Neural progenitor cell (in vitro differentiated cells): ENCODE measurements around the gene NEURL1B. TPM values are rescaled to one million over a fixed set of nuclear protein-coding genes. Genes with fewer than 3 reads are reported as not detected.

Source experiments
- DNase-seq: peaks from one replicate; pipeline ENCODE4 v3.0.0-alpha.2; 2016; ENCODE audit warnings: low spot score
- H2AFZ ChIP-seq: fragments of 200-600 bp; sonication (generic); replicated peaks from 2 replicates; pipeline ENCODE4 v1.6.1; 2016; ENCODE audit warnings: antibody characterized with exemption
- H3F3A ChIP-seq: fragments of 200-600 bp; sonication (generic); 2 replicates; pipeline ENCODE4 v1.6.1; 2016; ENCODE audit warnings: antibody characterized with exemption, low read depth
- H3K27ac ChIP-seq: fragments of 200-600 bp; sonication (generic); 2 replicates; pipeline ENCODE4 v1.5.1; 2016; ENCODE audit warnings: mild to moderate bottlenecking
- H3K27me3 ChIP-seq: fragments of 200-600 bp; sonication (generic); 2 replicates; pipeline ENCODE4 v1.6.1; 2016; ENCODE audit warnings: mild to moderate bottlenecking, moderate library complexity
- H3K36me3 ChIP-seq: fragments of 200-600 bp; sonication (generic); 2 replicates; pipeline ENCODE4 v1.5.1; 2016
- H3K4me1 ChIP-seq: fragments of 200-600 bp; sonication (generic); 2 replicates; pipeline ENCODE4 v1.6.1; 2016; ENCODE audit warnings: mixed run types
- H3K4me2 ChIP-seq: fragments of 200-600 bp; sonication (generic); 2 replicates; pipeline ENCODE4 v1.6.1; 2016
- H3K4me3 ChIP-seq: fragments of 200-600 bp; sonication (generic); 2 replicates; pipeline ENCODE4 v1.5.1; 2016
- H3K79me2 ChIP-seq: fragments of 200-600 bp; sonication (generic); 2 replicates; pipeline ENCODE4 v1.6.1; 2016; ENCODE audit warnings: low read depth
- H3K9ac ChIP-seq: fragments of 200-600 bp; sonication (generic); 2 replicates; pipeline ENCODE4 v1.6.1; 2016
- H3K9me3 ChIP-seq: fragments of 200-600 bp; sonication (generic); 2 replicates; pipeline ENCODE4 v1.5.1; 2016; ENCODE audit warnings: low read depth
- H4K20me1 ChIP-seq: fragments of 200-600 bp; sonication (generic); 2 replicates; pipeline ENCODE4 v1.6.1; 2016; ENCODE audit warnings: low read depth
- H3K27ac Mint-ChIP-seq: 3 replicates; pipeline ENCODE4 v1.8.0; 2021; ENCODE audit warnings: mixed read lengths
- H3K27me3 Mint-ChIP-seq: 2 replicates; pipeline ENCODE4 v1.8.0; 2022; ENCODE audit warnings: low read depth, mild to moderate bottlenecking, inconsistent platforms, moderate library complexity, mixed read lengths; ENCODE audit not compliant: insufficient read depth
- H3K36me3 Mint-ChIP-seq: 3 replicates; pipeline ENCODE4 v1.8.0; 2021; ENCODE audit warnings: mixed read lengths
- H3K4me1 Mint-ChIP-seq: 3 replicates; pipeline ENCODE4 v1.8.0; 2021; ENCODE audit warnings: mixed read lengths
- H3K4me3 Mint-ChIP-seq: 3 replicates; pipeline ENCODE4 v1.8.0; 2021; ENCODE audit warnings: mild to moderate bottlenecking, moderate library complexity, mixed read lengths
- H3K9me3 Mint-ChIP-seq: 3 replicates; pipeline ENCODE4 v1.8.0; 2020; ENCODE audit warnings: mixed read lengths
- CTCF ChIP-seq: fragments of 200-600 bp; sonication (generic); IDR thresholded peaks from 2 replicates; pipeline ENCODE4 v1.5.1; 2017; ENCODE audit warnings: antibody characterized with exemption, mild to moderate bottlenecking
- EZH2 ChIP-seq: fragments of 200-600 bp; sonication (generic); IDR thresholded peaks from 2 replicates; pipeline ENCODE4 v1.6.1; 2017; ENCODE audit warnings: antibody characterized with exemption, mild to moderate bottlenecking, moderate library complexity
- EZH2phosphoT487 ChIP-seq: fragments of 200-600 bp; sonication (generic); IDR thresholded peaks from 2 replicates; pipeline ENCODE4 v1.6.1; 2017; ENCODE audit warnings: antibody characterized with exemption
- total RNA-seq: library from RNA; depleted of rRNA; stranded (reverse); fragments of >200 nt; gene quantifications from 2 replicates; pipeline ENCODE4 v1.2.3, GENCODE V29; 2015; ENCODE audit warnings: low replicate concordance

The NEURL1B gene
- total RNA-seq, 1 donor from 2014 or later: 12.1 TPM

- Mint-ChIP-seq H3K27me3 (peaks cover 18% of the 10 kb centered on the region), H3K9me3 (no peaks in the 10 kb centered on the region), H3K4me3 (no peak overlapping the region), H3K36me3 (peaks cover 2% of the 10 kb centered on the region), H3K27ac (no peak overlapping the region), H3K4me1 (peaks cover 41% of the 10 kb centered on the region)
- Histone ChIP-seq H3K79me2 (no peaks in the 10 kb centered on the region), H3K27me3 (peaks cover 15% of the 10 kb centered on the region), H3K4me1 (peaks cover 29% of the 10 kb centered on the region), H3K27ac (no peak overlapping the region), H3K4me3 (no peak overlapping the region), H3F3A (peaks cover 28% of the 10 kb centered on the region), H3K9me3 (no peaks in the 10 kb centered on the region), H3K36me3 (no peaks in the 10 kb centered on the region), H3K9ac (no peak overlapping the region), H4K20me1 (peaks cover 64% of the 10 kb centered on the region), H2AFZ (no peak overlapping the region), H3K4me2 (no peak overlapping the region)
- DNase-seq: peak; percentile 51
- TF ChIP-seq EZH2 (no peak), EZH2phosphoT487 (no peak)
Observed at GRCh38 chr5:172644711-172645110, 3.6 kb downstream of the NEURL1B start.

GRCh38 chr5:172645271-172646055, 4.4 kb downstream of the NEURL1B start:
- no peaks in the 10 kb centered on the region for H3K79me2 ChIP-seq
- TF ChIP-seq EZH2 (no peak), EZH2phosphoT487 (no peak), CTCF (no peak)
- no peak overlapping the region for H3K4me3 Mint-ChIP-seq

GRCh38 chr5:172646716-172647285, 5.7 kb downstream of the NEURL1B start:
- peaks cover 6% of the 10 kb centered on the region for H3K27me3 ChIP-seq
- H3K4me1 ChIP-seq: peaks cover 29% of the 10 kb centered on the region
- H3K4me1 Mint-ChIP-seq: peaks cover 34% of the 10 kb centered on the region
- peak overlapping the region; percentile 31 for H3K27ac Mint-ChIP-seq
- H4K20me1 ChIP-seq: peaks cover 67% of the 10 kb centered on the region
- H3K36me3 Mint-ChIP-seq: peaks cover 2% of the 10 kb centered on the region
- H3K27ac ChIP-seq: no peak overlapping the region
- no peak overlapping the region for H3K9ac ChIP-seq
- no peaks in the 10 kb centered on the region for H3K36me3 ChIP-seq
- peak; percentile 63 for TF ChIP-seq CTCF
- no peak for TF ChIP-seq EZH2phosphoT487
- DNase-seq: peak; percentile 75
- H3K9me3 ChIP-seq: no peaks in the 10 kb centered on the region
- no peak overlapping the region for H2AFZ ChIP-seq
- peak overlapping the region; percentile 27 for H3K4me2 ChIP-seq
- no peak overlapping the region for H3K4me3 Mint-ChIP-seq
- no peaks in the 10 kb centered on the region for H3K79me2 ChIP-seq
- H3K4me3 ChIP-seq: no peak overlapping the region
- no peaks in the 10 kb centered on the region for H3K9me3 Mint-ChIP-seq
- peaks cover 19% of the 10 kb centered on the region for H3K27me3 Mint-ChIP-seq
- H3F3A ChIP-seq: peaks cover 26% of the 10 kb centered on the region

More at GRCh38 chr5:172645271-172646055, 4.4 kb downstream of the NEURL1B start:
- Histone ChIP-seq H3K9ac (no peak overlapping the region), H4K20me1 (peaks cover 67% of the 10 kb centered on the region), H3K4me2 (no peak overlapping the region), H3K4me1 (peaks cover 29% of the 10 kb centered on the region), H3K4me3 (no peak overlapping the region), H2AFZ (no peak overlapping the region), H3F3A (peaks cover 28% of the 10 kb centered on the region), H3K27me3 (peaks cover 7% of the 10 kb centered on the region), H3K9me3 (no peaks in the 10 kb centered on the region), H3K36me3 (no peaks in the 10 kb centered on the region), H3K27ac (no peak overlapping the region)
- H3K9me3 Mint-ChIP-seq: no peaks in the 10 kb centered on the region
- no peak overlapping the region for H3K27ac Mint-ChIP-seq
- H3K36me3 Mint-ChIP-seq: peaks cover 2% of the 10 kb centered on the region
- peaks cover 36% of the 10 kb centered on the region for H3K4me1 Mint-ChIP-seq
- peaks cover 18% of the 10 kb centered on the region for H3K27me3 Mint-ChIP-seq
- DNase-seq: no peak
